ENCODE measurements around the gene ZC3H10.

ZC3H10 gene

DNA sequence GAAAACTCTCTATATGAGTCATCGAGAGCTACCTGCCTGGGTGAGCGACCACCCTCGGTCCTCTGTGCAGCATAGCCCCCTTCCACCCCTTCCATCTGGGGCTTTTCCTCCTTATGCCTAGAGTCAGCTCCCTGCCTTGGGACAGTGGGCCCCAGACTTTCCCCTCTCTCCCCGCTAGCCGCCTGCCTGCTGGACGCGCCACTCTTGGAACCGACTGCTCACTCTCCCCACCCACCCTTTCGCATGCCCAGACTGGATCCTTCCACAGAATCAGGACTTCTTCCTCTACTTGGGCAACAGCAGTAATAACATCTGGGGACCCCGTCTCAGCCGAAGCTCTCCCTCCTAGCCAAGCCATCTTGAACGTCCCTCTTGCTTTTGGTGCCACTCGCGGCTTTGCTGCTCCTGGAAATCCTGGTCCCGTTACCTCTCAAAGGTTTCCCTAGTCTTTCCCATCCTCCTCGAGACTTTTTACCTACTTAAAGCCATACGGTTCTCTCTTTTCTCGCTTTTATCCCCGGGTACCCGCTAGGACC, 10.7 kb downstream of the ZC3H10 start:
- no peak for DNase-seq

DNA sequence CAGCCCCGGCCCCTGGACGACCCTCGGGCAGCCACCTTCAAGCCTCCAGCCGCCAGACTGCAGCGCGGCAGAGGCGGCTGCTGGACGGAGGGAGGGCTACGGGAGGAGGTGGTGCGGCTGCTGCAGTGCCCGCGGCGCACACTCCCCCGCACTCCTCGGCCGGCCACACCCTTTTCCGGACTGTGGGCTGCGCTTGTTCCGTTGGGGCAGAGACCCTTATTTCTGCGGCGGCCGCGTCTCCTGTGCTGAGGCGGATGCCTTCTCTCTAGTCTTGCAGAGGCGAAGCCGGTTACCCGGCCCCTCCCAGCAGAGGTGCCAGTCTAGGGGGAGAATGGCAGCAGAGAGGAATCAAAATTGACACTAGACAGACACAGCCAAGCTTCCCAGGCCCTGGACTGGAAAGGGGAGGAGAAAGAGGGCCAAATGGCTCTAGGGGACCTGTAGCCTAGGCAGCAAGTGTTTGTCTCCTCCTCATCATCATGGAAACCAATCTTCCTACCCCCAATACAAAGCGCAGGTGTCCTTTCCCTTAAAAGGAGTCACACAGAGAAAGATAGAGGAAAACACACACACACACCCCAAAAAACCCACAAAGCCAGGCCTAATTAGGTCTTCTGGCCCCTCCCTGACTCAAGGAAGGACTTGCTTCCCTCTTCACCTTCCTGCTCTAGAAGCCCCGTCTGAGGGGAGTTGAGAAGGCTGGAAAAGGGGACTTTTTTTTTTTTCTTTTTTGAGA, 11.3 kb downstream of the ZC3H10 start:
- peak; percentile 83 for DNase-seq

DNA sequence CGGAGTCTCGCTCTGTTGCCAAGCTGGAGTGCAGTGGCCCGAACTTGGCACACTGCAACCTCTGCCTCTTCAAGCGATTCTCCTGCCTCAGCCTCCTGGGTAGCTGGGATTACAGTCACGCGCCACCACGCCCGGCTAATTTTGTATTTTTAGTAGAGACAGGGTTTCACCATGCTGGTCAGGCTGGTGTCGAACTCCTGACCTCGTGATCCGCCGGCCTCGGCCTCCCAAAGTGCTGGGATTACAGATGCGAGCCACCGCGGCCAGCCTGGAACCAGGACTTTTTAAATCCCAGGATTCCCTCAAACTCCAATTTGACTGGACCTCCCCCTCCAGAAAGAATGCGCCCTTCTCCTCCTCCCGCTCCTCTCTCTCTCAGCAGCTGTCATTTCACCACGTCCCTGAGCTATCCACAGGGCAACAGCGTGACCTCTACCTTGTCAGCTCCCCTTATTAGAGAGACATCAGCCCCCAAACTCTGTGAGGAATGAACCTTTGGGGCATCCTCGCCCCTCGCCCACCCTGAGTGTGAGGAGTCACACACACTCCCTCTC, 12.0 kb downstream of the ZC3H10 start:
- no peak for DNase-seq

DNA sequence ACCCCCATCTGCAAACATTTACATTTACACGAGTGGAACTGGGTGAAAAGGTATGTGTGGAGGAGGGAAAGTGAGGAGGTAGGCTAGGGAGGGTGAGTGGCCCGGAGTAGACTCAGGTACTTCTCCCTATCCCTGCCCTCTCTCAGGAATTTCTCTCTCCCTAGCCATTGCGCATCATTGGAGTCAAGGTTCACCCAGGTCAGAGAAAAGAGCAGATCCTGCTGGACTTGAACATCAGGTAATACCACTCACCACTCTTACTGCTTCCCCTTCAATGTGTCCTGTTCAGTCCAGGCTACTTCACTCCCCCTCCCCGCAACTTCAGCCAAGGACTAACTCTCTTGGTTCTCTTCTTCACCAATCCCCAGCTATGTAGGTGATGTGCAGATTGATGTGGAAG, 12.8 kb downstream of the ZC3H10 start:
- no peak for DNase-seq

DNA sequence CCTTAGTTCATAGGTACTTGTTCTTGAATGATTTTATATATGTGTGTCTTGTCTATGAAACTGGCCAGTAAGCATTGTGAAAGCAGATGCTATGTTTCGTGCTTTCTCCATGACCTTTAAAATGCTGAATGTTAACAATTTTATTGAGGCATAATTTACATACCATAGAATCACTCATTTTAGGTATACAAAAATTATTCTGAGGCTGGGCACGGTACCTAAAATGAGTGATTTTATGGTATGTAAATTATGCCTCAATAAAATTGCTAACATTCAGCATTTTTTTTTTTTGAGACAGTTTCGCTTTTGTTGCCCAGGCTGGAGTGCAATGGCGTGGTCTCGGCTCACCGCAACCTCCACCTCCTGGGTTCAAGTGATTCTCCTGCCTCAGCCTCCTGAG, 16.8 kb downstream of the ZC3H10 start:
- no peak for DNase-seq

DNA sequence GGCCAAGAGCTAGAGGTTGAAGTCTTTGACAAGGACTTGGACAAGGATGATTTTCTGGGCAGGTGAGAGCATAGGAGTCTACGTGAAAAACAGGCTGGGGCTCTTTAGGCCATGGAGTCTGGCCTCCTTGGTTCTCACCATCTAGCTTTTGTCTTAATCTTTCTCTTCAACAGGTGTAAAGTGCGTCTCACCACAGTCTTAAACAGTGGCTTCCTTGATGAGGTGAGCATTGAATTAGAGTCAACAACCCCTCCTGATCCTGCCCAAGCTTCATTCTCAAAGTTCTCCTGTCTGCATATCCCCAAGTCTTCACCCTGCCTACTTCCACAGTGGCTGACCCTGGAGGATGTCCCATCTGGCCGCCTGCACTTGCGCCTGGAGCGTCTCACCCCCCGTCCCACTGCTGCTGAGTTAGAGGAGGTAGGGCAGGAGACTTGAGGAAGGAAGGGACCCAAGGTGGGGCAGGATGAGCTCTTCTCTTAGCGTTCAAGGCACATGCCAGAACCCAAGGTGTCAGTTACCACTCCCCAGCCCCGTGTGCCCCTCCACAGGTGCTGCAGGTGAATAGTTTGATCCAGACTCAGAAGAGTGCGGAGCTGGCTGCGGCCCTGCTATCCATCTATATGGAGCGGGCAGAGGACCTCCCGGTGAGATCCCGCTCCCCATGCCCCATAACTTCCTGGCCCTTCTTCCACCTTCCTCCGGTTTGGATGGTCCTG, 19.9 kb downstream of the ZC3H10 start:
- no peak for DNase-seq

DNA sequence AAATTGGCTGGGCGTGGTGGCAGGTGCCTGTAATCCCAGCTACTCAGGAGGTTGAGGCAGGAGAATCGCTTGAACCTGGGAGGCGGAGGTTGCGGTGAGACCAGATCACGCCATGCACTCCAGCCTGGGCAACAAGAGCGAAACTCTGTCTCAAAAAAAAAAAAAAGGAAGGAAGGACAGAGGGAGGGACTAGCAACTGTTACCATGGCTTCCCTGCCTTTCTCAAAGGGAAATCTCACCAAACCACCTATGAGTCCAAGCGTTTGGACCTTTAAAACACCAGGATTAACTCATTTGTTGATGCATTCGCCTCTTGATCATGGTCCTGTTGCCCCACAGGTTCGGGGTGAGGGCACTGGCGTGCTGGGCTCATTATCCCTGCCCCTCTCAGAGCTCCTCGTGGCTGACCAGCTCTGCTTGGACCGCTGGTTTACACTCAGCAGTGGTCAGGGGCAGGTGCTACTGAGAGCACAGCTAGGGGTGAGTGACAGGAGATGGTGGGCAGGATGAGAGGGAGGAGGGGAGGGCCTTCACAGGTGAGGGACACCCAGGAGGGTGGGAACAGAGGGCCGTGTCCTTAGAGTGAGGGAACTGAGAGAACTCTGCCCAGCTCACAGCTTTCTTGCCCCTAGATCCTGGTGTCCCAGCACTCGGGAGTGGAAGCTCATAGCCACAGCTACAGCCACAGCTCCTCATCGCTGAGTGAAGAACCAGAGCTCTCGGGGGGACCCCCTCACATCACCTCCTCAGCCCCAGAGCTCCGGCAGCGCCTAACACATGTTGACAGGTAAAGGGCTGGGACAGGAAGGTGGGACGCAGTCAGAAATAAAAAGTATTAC, 24.1 kb downstream of the ZC3H10 start:
- no peak for DNase-seq

DNA sequence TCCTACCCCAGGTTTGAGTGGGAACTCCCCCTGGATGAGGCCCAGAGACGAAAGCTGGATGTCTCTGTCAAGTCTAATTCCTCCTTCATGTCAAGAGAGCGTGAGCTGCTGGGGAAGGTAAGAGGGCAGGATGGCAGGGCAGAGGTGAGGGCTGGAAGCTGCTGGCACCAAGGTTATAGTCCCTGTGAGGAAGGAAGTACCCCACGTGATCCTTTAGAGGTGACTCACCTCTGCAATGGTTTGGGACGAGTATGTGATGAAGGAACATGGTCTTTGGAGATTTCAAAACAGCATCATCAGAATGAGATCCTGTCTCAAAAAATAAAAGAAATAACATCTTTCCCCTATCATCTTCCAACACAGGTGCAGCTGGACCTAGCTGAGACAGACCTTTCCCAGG, 25.2 kb downstream of the ZC3H10 start:
- peak; percentile 56 for DNase-seq

DNA sequence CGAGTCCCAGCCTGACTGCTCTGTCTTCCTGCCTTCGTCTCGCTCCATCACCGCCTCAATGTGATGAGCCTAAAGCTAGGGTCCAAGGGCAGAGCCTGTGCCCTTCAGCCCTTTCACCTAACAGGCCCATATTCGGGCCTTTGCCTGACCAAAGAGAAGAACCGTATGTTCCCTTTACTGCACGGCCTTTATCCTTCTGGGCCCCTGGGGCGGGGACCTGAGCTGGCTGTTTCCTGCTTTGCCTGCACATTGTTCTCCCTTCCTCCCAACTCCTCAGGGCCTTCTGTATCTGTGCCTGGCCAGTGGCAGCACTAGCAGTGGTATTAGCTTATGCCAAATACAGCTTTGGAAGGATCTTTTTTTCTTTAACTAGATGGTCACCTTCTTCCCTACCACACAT, 25.8 kb downstream of the ZC3H10 start:
- no peak for DNase-seq

DNA sequence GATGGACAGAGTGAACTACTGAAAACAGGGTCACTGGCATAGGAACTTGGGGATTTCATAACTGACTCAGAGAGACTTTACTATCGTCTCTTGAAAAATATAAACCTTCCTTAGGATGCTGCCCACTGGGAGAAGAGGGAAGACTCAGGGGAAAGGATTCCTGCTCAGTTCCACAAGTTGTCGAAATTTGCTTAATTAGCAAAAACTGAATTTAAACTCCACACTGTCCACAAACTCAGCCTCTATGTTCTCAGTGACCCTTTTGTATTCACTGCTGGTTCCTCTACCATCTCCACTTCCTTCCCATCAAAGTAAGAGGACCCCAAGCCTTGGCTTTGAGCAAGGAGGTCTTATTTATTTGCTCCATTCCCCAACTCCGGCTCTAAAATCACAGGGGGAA, 27.2 kb downstream of the ZC3H10 start:
- DNase-seq = no peak

DNA sequence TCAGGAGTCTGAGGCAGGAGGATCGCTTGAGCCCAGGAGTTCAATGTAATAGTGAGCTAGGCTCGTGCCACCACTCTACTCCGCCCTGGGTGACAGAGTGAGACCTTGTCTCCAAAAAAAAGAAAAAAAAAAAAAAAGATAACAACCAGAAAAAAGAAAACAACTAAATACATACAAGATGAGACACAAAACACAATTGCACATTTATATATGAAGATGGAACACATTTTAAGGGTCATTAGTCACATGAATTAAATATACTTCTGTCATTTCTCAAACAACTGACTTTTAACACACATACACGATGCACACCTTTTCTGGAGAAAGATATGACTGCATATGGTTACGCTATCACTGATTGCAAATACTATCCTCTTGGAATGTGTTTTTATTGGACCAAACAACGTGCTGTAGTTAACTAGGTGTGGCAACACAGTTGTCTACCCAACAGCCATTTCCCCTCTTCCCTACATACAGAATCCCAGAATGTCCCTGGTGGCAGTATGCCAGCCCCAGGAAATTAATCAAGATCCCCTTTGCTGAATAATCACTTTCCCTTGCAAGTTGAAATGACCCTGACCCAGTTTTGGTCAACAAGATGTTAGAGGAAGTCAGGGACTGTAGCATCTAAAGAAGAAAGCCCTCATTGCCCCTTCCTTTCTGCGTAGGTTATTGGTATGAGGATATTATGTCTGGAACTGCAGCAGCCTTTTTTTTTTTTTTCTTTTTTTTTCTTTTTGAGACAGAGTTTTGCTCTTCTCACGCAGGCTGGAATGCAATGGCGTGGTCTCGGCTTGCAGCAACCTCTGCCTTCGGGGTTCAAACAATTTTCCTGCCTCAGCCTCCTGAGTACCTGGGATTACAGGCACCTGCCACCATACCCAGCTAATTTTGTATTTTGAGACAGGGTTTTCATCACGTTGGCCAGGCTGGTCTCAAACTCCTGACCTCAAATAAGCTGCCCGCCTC, 28.7 kb downstream of the ZC3H10 start:
- DNase-seq = no peak

DNA sequence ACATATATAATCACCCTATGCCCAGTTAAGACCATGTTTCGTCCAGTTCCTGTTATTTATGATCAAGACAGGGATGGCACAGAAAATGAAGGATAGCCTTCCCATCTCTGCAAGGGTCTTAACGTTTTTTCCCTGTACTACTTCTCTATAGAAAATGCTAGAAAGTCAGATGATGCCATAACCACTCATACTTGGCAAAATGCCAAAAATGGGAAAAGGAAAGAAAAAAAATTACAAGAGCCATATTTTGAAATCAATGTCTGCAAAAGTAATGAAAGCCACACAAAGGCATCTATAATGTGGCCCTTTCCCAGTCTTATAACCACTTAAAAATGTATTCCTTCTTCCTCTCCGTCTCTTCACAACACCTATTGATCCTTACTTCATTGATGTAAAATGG, 32.5 kb downstream of the ZC3H10 start:
- no peak for DNase-seq

DNA sequence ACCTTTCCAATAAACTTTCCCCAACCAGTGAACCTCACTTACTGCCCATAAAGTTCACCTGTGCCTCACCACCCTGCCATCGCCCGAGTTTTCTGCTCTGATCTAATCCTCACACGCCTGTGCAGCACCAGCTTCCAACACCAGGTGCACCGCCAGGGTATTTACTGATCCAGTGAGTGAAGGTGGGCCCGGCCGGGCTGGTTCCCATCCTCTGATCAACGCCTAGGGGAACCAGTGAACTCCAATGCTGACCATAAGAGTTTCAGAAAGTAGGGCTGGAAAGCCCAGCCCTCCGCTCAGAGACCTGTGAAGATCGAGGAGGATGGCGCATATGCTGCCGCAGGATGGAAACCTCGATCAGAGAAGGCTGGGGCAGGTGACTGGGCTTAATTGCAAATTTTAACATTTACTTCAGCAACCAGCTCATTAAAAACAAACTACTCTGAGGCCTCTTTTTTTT, 33.6 kb downstream of the ZC3H10 start:
- peak; percentile 77 for DNase-seq

DNA sequence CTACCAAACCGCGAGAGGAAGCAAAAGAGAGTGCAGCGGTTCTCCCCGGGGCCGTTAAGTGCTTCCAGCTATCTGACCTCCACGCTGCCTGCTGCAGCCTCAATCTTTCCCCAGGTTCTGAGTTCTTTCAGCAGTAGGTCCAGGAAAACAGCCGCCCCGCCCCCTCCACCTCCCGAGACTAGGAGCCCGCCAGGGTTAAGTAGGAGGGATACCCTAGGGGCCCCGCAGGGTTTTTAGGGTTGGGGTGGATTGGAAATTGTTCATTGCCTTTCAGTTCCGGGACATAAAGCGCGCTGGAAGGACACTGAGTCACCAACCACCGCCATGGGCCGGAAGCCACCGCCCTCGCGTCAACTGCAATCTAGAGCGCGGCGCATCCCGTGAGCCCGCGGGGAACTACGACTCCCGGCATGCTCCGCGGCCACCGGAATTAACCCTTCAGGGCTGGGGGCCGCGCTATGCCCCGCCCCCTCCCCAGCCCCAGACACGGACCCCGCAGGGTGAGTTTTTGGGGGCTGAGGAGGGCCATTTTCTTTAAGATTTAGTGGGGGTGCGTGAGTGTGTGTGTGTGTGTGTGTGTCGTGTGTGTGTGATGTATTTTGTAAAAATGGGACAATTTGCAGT, 34.2 kb downstream of the ZC3H10 start, which contains the start of gene MYL6B:
Gene MYL6B, plus strand, starts transcription at position 456 of the 624 bp plus-strand sequence. CDS start 1,332 bp downstream, outside the sequence.
- peak; percentile 96 for DNase-seq

DNA sequence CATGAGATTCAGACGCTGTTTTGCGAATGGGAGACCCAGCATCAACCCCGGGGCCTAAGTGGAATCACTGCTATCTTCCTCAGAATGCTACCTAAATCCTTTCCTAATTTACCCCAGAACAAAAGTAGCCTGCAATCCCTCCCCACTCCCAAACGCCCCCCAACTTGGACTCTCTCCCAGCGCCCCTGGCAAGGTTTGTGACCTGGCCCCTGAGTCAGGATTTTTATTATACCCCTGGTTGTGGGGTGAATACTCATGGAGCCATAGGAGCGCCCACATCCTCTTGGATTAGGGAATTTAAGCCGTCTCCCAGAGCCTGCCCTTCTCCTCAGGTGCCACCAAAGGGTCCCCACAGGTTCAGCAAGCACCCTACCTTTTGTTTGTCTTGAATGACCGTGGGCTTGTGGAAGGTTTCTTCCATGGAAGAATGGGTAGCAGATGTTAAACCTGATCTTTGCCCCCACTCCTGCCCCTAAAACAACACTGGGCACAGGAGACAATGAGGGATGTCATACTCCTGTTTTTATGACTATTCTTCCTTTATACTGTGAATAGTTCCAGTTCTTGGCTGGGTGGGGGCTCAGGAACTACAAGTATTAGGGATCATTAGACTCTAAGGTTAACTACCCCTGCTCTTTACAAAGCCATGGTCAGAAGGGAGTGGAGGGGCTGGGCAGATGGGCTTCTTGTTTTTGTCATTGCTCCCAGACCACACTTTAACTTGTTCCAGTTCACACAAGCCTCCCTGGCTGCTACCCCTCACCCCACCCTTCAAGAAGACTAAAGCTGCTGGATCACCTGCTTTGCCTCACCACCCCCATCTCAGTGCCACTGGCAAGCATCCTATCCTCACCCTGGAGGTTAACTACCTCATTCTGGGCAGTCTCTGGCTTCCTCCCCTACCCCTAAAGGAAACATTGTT, 35.0 kb downstream of the ZC3H10 start:
- no peak for DNase-seq

DNA sequence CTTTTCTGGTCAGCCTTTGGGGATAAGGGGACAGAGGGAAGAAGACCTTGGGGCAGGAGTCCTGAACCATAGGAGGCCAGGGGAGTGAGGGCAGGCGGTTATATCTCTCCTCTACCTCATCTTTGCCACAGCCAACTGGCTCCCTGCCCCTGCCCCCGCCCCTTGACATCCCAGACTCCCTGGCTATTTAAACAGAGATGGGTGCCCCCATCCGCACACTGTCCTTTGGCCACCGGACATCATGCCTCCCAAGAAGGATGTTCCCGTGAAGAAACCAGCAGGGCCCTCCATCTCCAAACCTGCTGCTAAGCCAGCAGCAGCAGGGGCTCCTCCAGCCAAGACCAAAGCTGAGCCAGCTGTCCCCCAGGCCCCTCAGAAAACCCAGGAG, 35.6 kb downstream of the ZC3H10 start:
- no peak for DNase-seq

DNA sequence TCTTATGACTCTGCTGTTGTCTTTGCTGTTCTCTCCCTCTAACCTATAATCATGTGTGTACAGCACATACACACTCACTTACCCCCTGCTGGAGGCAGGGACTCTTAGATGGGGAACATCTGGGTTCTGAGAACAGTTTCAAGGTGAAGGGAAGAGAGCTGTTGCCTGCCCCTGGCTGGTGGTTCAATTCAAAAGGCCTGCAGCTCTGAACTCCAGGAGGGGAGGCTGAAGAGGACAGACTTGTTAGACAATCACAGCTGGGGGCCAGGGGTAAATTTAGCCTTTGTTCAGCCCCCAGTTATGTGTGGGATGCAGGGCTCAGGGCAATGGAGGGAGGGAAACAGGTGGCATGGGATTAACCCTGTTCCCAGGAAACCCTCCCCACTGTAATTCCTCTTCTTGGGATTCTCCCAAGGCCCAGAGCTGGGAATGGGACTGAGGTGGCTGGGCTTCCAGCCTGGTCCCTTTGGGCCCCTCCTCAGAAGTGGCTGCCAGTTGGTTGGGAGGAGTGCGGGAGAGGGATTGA, 36.2 kb downstream of the ZC3H10 start:
- DNase-seq = no peak

DNA sequence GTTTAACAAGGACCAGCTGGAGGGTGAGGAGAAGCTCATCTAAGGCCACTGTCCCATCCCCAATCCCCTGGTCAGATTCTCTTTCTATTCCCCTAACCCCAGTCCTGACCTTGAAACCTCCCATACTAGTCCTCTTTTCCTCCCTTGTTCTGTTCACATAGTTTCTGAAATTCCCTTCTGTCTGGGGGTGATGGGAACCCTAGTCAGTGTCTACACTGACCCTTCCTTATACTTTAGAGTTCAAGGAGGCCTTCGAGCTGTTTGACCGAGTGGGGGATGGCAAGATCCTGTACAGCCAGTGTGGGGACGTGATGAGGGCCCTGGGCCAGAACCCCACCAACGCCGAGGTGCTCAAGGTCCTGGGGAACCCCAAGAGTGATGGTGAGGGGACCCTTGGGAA, 36.8 kb downstream of the ZC3H10 start:
- DNase-seq = no peak

DNA sequence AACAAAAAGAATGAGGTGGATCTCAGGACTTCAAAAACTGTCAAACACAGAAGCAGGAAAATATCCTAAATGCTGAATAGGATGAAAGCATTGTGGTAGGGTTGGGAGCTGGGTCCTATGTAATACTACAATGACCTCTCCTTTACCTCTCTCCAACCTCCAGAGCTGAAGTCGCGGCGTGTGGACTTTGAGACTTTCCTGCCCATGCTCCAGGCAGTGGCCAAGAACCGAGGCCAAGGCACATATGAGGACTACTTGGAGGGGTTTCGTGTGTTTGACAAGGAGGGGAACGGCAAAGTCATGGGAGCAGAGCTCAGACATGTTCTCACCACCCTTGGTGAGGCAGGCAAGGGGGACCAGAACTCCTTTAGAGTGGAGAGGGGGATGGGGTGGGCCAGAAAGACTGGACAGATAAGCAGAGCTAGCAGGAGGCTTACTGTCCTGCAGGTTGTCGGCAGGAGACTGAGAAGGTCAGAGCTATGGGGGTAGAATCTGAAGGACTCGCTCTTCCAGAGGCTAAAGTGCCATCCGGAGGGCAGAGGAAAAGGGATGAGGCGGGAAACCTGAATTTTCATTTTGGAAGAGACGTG, 37.3 kb downstream of the ZC3H10 start:
- DNase-seq = no peak
